GOT3 (cell line): ENCODE measurements around the gene TTL.
"Not testable (repeated sequence)": the region's sequence is repeated elsewhere in the genome, so short reads cannot be mapped to it uniquely, and the experiment has no call there.

Experiments
- DNase-seq: peaks from one replicate; lab custom pipeline; 2025; ENCODE audit warnings: mixed read lengths; lab: John Stamatoyannopoulos, UW

The TTL gene

GRCh38 chr2:112520234-112520783 lies 38.4 kb downstream of the TTL start:
- no peak for DNase-seq

- no peak for DNase-seq
Observed at GRCh38 chr2:112523291-112523777, 41.4 kb downstream of the TTL start.

GRCh38 chr2:112524276-112524675 lies 42.3 kb downstream of the TTL start:
- DNase-seq: not testable (repeated sequence)

GRCh38 chr2:112528541-112528940 lies 46.6 kb downstream of the TTL start:
- no peak for DNase-seq

GRCh38 chr2:112529757-112530156 lies 47.8 kb downstream of the TTL start:
- no peak for DNase-seq

- DNase-seq: no peak
Observed at GRCh38 chr2:112530728-112531127, 48.8 kb downstream of the TTL start.

- DNase-seq: no peak
Observed at GRCh38 chr2:112534826-112535225, 52.9 kb downstream of the TTL start.

- DNase-seq: not testable (repeated sequence)
Observed at GRCh38 chr2:112536665-112537064, 54.7 kb downstream of the TTL start.

GRCh38 chr2:112539306-112539705 lies 57.4 kb downstream of the TTL start:
- no peak for DNase-seq

- DNase-seq: no peak
Observed at GRCh38 chr2:112540906-112541305, 59.0 kb downstream of the TTL start.

GRCh38 chr2:112541315-112542122 lies 59.6 kb downstream of the TTL start:
- no peak for DNase-seq

GRCh38 chr2:112542123-112542983 lies 60.4 kb downstream of the TTL start, which contains the start of gene POLR1B:
Gene POLR1B, plus strand, starts transcription at chr2:112542465. Its CDS starts 30 bp downstream, at chr2:112542495.
- DNase-seq: peak; percentile 51

GRCh38 chr2:112542984-112543661 lies 61.2 kb downstream of the TTL start:
- no peak for DNase-seq

- DNase-seq: no peak
Observed at GRCh38 chr2:112547333-112547732, 65.4 kb downstream of the TTL start.

GRCh38 chr2:112548980-112549379 lies 67.0 kb downstream of the TTL start:
- DNase-seq: no peak

GRCh38 chr2:112566104-112566503 lies 84.1 kb downstream of the TTL start:
- no peak for DNase-seq

- not testable (repeated sequence) for DNase-seq
Observed at GRCh38 chr2:112566508-112566907, 84.6 kb downstream of the TTL start.

GRCh38 chr2:112572005-112572404 lies 90.0 kb downstream of the TTL start:
- DNase-seq: no peak

GRCh38 chr2:112577756-112578155 lies 95.8 kb downstream of the TTL start:
- no peak for DNase-seq

GRCh38 chr2:112579241-112579640 lies 97.3 kb downstream of the TTL start:
- no peak for DNase-seq

GRCh38 chr2:112580084-112580483 lies 98.1 kb downstream of the TTL start:
- DNase-seq: no peak

- DNase-seq: no peak
Observed at GRCh38 chr2:112582314-112582746, 100.4 kb downstream of the TTL start.
